Measurements from ENCODE around the gene MC4R. TPM values are rescaled to one million over a fixed set of nuclear protein-coding genes. Genes with fewer than 3 reads are reported as not detected.

The MC4R gene
- total RNA-seq, 1 experiment from 2014 or later: not detected

DNA sequence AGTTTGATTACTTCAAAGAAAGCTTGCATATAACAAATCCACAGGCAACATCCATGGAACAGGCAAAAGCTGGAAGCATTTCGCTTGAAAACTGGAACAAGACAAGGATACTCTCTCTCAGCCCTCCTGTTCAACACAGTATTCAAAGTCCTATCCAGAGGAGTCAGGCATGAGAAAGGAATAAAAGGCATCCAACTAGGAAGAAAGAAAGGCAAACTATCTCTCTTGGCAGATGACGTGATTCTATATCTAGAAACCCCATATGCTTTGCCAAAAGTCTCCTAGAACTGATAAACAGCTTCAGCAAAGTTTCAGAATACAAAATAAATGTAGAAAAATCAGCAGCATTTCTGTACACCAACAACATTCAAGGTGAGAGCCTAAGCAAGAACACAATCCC lies 34.1 kb upstream of the MC4R start (continued):
- TF ChIP-seq CEBPB (IDR thresholded peaks at IDR 0.05; ENCODE audit: low read depth) (no peak), POLR2AphosphoS5 (IDR thresholded peaks at IDR 0.05; ENCODE audit: low read depth, low read length) (no peak), FOSL1 (IDR thresholded peaks at IDR 0.05; ENCODE audit: low read depth) (no peak), ZFX (IDR thresholded peaks at IDR 0.05) (no peak)

DNA sequence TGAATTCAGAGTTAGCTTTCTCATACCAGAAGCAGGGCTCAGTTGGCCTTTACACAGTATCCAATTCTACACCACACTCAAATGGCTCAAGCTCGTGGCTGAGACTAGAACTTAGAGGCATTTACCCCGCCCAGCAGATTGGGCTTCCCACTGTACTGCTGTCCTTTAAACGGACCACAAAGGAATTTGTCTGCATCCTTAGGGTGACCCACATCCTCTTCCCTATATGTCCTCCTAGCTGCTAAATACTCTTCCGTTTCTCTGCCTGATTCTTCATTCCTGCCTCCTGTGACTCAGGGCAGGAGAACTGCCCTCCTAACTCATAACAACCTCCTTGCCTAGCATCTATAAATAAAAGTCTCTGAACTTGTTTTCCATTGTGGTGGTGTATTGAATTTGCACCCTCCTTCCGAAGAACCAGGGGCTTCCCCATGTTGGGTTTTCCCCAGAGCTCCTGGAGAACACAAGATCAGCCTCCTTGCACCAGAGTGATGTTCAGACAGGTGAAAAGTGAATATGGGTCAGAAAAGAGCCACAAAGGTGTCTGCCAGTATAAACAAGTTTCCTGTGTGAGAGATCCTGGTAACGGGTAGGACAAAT lies 32.0 kb upstream of the MC4R start:
- ChIA-PET CTCF (no interaction called here), RAD21 (ENCODE audit: low non-redundant PET in 1 of 2, low total read pairs in 2 of 2, uncharacterized antibody in 2 of 2, unreplicated experiment in 2 of 2) (no interaction called here), POLR2A (no interaction called here)
- TF ChIP-seq, protein P1, sequence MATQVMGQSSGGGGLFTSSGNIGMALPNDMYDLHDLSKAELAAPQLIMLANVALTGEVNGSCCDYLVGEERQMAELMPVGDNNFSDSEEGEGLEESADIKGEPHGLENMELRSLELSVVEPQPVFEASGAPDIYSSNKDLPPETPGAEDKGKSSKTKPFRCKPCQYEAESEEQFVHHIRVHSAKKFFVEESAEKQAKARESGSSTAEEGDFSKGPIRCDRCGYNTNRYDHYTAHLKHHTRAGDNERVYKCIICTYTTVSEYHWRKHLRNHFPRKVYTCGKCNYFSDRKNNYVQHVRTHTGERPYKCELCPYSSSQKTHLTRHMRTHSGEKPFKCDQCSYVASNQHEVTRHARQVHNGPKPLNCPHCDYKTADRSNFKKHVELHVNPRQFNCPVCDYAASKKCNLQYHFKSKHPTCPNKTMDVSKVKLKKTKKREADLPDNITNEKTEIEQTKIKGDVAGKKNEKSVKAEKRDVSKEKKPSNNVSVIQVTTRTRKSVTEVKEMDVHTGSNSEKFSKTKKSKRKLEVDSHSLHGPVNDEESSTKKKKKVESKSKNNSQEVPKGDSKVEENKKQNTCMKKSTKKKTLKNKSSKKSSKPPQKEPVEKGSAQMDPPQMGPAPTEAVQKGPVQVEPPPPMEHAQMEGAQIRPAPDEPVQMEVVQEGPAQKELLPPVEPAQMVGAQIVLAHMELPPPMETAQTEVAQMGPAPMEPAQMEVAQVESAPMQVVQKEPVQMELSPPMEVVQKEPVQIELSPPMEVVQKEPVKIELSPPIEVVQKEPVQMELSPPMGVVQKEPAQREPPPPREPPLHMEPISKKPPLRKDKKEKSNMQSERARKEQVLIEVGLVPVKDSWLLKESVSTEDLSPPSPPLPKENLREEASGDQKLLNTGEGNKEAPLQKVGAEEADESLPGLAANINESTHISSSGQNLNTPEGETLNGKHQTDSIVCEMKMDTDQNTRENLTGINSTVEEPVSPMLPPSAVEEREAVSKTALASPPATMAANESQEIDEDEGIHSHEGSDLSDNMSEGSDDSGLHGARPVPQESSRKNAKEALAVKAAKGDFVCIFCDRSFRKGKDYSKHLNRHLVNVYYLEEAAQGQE (IDR thresholded peaks at IDR 0.05; ENCODE audit: low read depth): no peak
- TF ChIP-seq RAD21 (IDR thresholded peaks at IDR 0.05; ENCODE audit: low read depth) (no peak), EGR1 (IDR thresholded peaks at IDR 0.05; ENCODE audit: low read depth) (no peak), SIN3A (IDR thresholded peaks at IDR 0.05; ENCODE audit: low read depth) (no peak), CEBPB (IDR thresholded peaks at IDR 0.05; ENCODE audit: low read depth) (no peak), EZH2phosphoT487 (IDR thresholded peaks at IDR 0.05; ENCODE audit: borderline replicate concordance) (no peak), JUND (IDR thresholded peaks at IDR 0.05) (no peak)
- Histone ChIP-seq H3K27ac (ENCODE audit: low read depth, low read length) (no peak overlapping the region), H3K9me3 (ENCODE audit: control insufficient read depth in 1 of 2, insufficient read depth in 1 of 2, low read depth in 1 of 2, low read length in 2 of 2) (no peaks in the 10 kb centered on the region), H2AFZ (ENCODE audit: low read depth, low read length, poor library complexity, severe bottlenecking) (no peak overlapping the region), H3K4me1 (ENCODE audit: control insufficient read depth in 1 of 2, insufficient read depth in 2 of 2, low read length in 2 of 2) (no peaks in the 10 kb centered on the region), H4K20me1 (ENCODE audit: insufficient read depth) (no peaks in the 10 kb centered on the region), H3K4me3 (replicated peaks in 1 of 2; ENCODE audit: low read depth in 1 of 2, low read length in 2 of 2) (no peak overlapping the region), H3K4me2 (ENCODE audit: low read length) (no peak overlapping the region), H3K9ac (ENCODE audit: low read length) (no peak overlapping the region), H3K79me2 (ENCODE audit: insufficient read depth, low read length) (no peaks in the 10 kb centered on the region), H3K9me2 (ENCODE audit: insufficient read depth) (no peaks in the 10 kb centered on the region), H3K27me3 (ENCODE audit: insufficient read depth, low read length) (no peaks in the 10 kb centered on the region), H3K36me3 (ENCODE audit: control insufficient read depth in 1 of 2, insufficient read depth in 2 of 2, low read length in 2 of 2) (no peaks in the 10 kb centered on the region)
- DNase-seq (ENCODE audit: low read depth, low spot score) (no peak), ATAC-seq (no peak)
- BruUV-seq (replicated peaks): no TSS peak
- intact Hi-C loops (cut with micrococcal nuclease): no loop called here

Measured in HCT116 (cell line).